Activated naive CD4-positive, alpha-beta T cell treated with anti-CD3 and anti-CD28 coated beads, Interleukin-2, amount 10 ng/mL, durations not matched to agents 7 days and 5 days (primary cell): ENCODE results near the gene RXYLT1.
A peak's percentile ranks its signal among the peaks of the same experiment; 100 is the strongest.
"Not testable (repeated sequence)": the region's sequence is repeated elsewhere in the genome, so short reads cannot be mapped to it uniquely, and the experiment has no call there.

ENCODE experiments used
- CTCF ChIA-PET: fragments of 350-600 bp; sonication (Branson Sonifier 250); formaldehyde crosslinking; loops from one replicate; lab custom pipeline; 2021; ENCODE audit warnings: antibody characterized with exemption; lab: Charles Lee
- DNase-seq: peaks from one replicate; pipeline ENCODE4 v3.0.0-alpha.2; 2020
- H3K27ac Mint-ChIP-seq: one replicate; pipeline ENCODE4 v1.8.0; 2021; ENCODE audit warnings: mild to moderate bottlenecking, moderate library complexity, mixed read lengths
- H3K27me3 Mint-ChIP-seq: one replicate; pipeline ENCODE4 v1.8.0; 2021; ENCODE audit warnings: mild to moderate bottlenecking, mixed read lengths
- H3K36me3 Mint-ChIP-seq: one replicate; pipeline ENCODE4 v1.8.0; 2021; ENCODE audit warnings: mixed read lengths
- H3K4me1 Mint-ChIP-seq: one replicate; pipeline ENCODE4 v1.8.0; 2021; ENCODE audit warnings: mixed read lengths
- H3K4me3 Mint-ChIP-seq: one replicate; pipeline ENCODE4 v1.8.0; 2021; ENCODE audit warnings: mild to moderate bottlenecking, moderate library complexity, mixed read lengths
- H3K9me3 Mint-ChIP-seq: one replicate; pipeline ENCODE4 v1.8.0; 2021; ENCODE audit warnings: mixed read lengths

RXYLT1 gene

GRCh38 chr12:63779498-63780481, at the start of gene RXYLT1:
RXYLT1 (plus strand) TSS chr12:63779909; CDS start chr12:63779961, 52 bp downstream.
- H3K36me3 Mint-ChIP-seq: peaks cover 27% of the 10 kb centered on the region
- peaks cover 33% of the 10 kb centered on the region for H3K4me1 Mint-ChIP-seq
- peak within 1 kb of the TSS; percentile 87 for H3K27ac Mint-ChIP-seq
- H3K27me3 Mint-ChIP-seq: peaks cover 4% of the 10 kb centered on the region
- CTCF ChIA-PET: no interaction called here
- H3K9me3 Mint-ChIP-seq: no peaks in the 10 kb centered on the region
- peak within 1 kb of the TSS; percentile 94 for H3K4me3 Mint-ChIP-seq
- DNase-seq: peak; percentile 86

DNA sequence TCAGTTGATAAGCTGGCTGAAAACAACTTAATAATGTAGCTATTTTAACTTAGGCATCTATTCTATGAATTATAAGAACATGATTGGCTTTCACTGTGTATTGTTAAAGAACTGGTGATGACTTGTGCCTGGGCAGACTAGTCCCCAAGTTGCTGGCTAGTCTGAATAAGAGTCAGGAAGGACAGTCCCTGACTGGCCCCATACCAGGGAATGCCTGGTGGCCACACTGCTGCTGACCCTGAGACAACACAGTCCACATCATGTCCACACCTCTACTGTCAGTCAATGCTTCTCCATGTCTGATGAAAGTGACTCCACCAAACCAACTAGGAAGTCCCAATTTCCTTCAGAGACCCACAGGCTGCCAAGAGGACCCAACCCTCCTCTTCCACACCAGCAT, 46.9 kb upstream of the RXYLT1 start:
- H3K36me3 Mint-ChIP-seq, CTCF ChIA-PET, DNase-seq, H3K4me1 Mint-ChIP-seq, H3K4me3 Mint-ChIP-seq, H3K9me3 Mint-ChIP-seq, H3K27ac Mint-ChIP-seq, H3K27me3 Mint-ChIP-seq: not testable (repeated sequence)

DNA sequence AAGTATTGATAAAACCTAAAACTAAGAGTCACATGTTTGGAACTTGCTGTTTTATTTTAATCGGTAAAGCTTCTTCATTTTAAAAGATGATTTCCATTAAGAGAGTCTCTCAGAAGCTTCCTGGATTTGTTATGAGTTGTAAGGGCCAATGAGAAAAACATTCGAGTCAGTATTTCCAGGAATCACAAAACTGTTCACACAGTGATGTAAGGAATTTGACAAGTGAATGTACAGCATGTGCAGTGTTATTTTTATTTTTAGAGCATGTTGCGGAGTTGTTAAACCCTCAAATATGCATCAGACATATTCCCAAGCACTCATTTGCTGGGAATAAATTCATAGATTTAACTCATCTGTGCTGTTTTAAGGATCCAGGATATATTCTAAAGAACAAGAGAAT, 46.1 kb upstream of the RXYLT1 start:
- H3K27ac Mint-ChIP-seq, H3K36me3 Mint-ChIP-seq, H3K9me3 Mint-ChIP-seq, H3K4me3 Mint-ChIP-seq, CTCF ChIA-PET, H3K4me1 Mint-ChIP-seq, H3K27me3 Mint-ChIP-seq, DNase-seq: not testable (repeated sequence)

DNA sequence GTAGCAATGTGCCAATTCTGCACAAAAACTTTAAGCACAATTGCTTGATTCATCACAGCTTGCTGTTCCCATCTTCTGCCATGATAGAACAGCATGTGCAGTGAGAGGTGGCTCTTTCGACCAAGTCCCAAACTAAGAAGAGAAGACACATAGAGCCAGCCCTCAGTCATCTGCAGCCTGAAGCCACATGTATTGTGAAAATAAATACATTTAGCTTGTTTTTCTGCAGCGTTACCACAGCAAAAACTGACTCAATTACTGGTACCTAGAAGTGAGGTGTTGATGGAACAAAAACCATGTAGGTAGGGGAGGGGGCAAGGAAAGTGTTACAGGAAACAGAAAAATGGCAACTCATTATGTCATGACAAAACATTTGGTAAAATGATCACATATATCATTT, 39.2 kb upstream of the RXYLT1 start:
- not testable (repeated sequence) for DNase-seq, H3K4me1 Mint-ChIP-seq, H3K4me3 Mint-ChIP-seq, H3K27ac Mint-ChIP-seq, H3K36me3 Mint-ChIP-seq, H3K9me3 Mint-ChIP-seq, H3K27me3 Mint-ChIP-seq
- CTCF ChIA-PET: interaction anchor here (1.1 kb wide), 1 partner anchor 17 kb away, joined by 3 read pairs; no protein-coding TSS in a partner anchor

- H3K36me3 Mint-ChIP-seq, H3K27ac Mint-ChIP-seq: not testable (repeated sequence)
- CTCF ChIA-PET: interaction anchor here (1.1 kb wide), 1 partner anchor 17 kb away, joined by 3 read pairs; no protein-coding TSS in a partner anchor
These were observed 38.3 kb upstream of the RXYLT1 start for GRCh38 chr12:63741431-63741830.

GRCh38 chr12:63744110-63744509, 35.6 kb upstream of the RXYLT1 start:
- H3K9me3 Mint-ChIP-seq, H3K27ac Mint-ChIP-seq, H3K4me1 Mint-ChIP-seq, H3K36me3 Mint-ChIP-seq, H3K4me3 Mint-ChIP-seq, DNase-seq, H3K27me3 Mint-ChIP-seq, CTCF ChIA-PET: not testable (repeated sequence)

More at GRCh38 chr12:63741431-63741830, 38.3 kb upstream of the RXYLT1 start:
- not testable (repeated sequence) for H3K4me1 Mint-ChIP-seq, DNase-seq, H3K27me3 Mint-ChIP-seq, H3K4me3 Mint-ChIP-seq, H3K9me3 Mint-ChIP-seq

DNA sequence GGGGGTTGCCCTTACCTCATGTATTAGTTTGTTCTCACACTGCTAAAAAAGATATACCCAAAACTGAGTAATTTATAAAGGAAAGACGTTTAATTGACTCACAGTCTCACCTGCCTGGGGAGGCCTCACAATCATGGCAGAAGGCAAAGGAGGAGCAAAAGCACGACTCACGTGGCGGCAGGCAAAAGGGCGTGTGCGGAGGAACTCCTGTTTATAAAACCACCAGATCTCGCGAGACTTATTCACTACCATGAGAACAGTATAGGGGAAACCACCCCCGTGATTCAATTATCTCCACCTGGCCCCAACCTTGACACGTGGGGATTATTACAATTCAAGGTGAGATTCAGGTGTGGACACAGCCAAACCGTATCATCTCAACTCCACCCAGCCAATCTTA, 33.2 kb upstream of the RXYLT1 start:
- H3K36me3 Mint-ChIP-seq, CTCF ChIA-PET, H3K9me3 Mint-ChIP-seq, H3K4me3 Mint-ChIP-seq, H3K27ac Mint-ChIP-seq, H3K27me3 Mint-ChIP-seq, H3K4me1 Mint-ChIP-seq, DNase-seq: not testable (repeated sequence)

DNA sequence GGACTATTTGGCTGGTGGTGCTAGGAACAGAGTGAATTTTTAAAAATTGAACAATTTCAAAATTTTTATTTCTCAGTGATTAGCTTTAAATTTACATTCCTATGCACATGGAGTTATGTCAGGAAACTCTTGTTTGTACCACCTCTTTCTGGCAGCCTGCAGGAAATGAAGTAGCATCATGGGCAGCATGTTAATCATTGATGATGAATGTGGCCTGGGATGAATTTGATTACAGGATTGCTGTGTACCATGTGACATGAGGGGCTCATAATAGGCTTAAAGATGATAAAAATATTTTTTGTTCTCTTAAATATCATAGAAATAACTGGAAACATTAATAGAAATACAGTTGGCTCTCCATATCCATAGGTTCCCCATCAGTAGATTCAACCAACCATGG, 32.6 kb upstream of the RXYLT1 start:
- DNase-seq, H3K4me1 Mint-ChIP-seq, H3K9me3 Mint-ChIP-seq, H3K36me3 Mint-ChIP-seq, CTCF ChIA-PET, H3K27me3 Mint-ChIP-seq, H3K4me3 Mint-ChIP-seq, H3K27ac Mint-ChIP-seq: not testable (repeated sequence)

DNA sequence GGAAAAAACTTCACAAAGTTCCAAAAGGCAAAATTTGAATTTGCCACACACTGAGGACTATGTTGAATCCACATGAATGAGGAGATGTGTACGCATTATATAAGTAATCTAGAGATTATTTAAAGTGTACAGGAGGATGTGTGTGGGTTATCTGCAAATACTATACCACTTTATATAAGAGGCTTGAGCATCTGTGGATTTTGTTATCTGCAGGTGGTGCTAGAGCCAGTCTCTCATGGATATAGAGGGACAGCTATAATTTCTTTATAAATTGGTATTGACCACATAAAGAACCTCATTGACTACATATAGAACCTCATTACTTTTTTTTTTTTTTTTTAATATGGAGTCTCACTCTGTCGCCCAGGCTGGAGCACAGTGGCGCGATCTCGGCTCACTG, 32.2 kb upstream of the RXYLT1 start:
- Mint-ChIP-seq H3K4me3 (no peak overlapping the region), H3K9me3 (no peaks in the 10 kb centered on the region), H3K27ac (no peak overlapping the region), H3K27me3 (no peaks in the 10 kb centered on the region), H3K4me1 (peaks cover 5% of the 10 kb centered on the region), H3K36me3 (no peaks in the 10 kb centered on the region)
- no peak for DNase-seq
- CTCF ChIA-PET: no interaction called here

DNA sequence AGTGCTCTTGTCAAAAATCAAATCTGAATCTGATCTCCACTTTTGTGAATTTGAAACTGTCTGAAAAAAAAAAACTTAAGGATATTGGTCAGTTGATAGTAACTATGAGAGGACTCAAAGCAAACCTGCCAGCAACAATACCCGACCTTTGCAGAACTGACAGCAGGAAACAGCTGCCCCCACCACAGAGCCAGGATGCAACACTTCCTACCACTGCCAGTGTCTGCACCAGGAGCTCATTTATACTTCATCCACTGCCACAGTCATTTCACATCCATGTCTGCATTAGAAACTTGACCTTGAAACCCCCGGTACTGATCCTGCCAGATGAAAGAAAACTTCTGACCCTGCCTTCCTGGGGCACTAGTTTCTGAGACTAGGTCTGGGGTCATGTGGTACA, 27.4 kb upstream of the RXYLT1 start:
- Mint-ChIP-seq H3K27me3 (peaks cover 5% of the 10 kb centered on the region), H3K36me3 (no peaks in the 10 kb centered on the region), H3K4me3 (no peak overlapping the region), H3K9me3 (no peaks in the 10 kb centered on the region), H3K27ac (no peak overlapping the region), H3K4me1 (peaks cover 8% of the 10 kb centered on the region)
- CTCF ChIA-PET: no interaction called here
- peak; percentile 31 for DNase-seq

DNA sequence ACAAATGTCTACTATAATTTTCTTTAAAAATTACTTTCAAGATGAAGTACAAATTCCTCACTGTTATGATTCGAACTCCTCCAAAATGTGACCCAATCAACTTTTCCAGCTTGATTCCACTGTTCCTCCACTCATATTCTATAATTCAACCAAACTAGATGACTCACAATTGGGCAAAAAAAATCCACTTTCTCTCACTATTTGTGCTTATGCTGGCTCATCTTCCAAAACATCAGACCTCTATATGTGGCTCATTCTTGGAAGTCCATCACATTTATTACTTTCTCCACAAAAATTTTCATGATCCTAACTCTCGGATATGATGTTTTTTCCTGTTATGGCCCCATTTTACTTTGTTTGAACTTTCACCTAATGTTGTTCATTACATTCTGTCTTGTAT, 26.9 kb upstream of the RXYLT1 start:
- H3K27me3 Mint-ChIP-seq: peaks cover 7% of the 10 kb centered on the region
- DNase-seq: no peak
- CTCF ChIA-PET: no interaction called here
- no peak overlapping the region for H3K27ac Mint-ChIP-seq
- no peaks in the 10 kb centered on the region for H3K9me3 Mint-ChIP-seq
- H3K36me3 Mint-ChIP-seq: no peaks in the 10 kb centered on the region
- no peak overlapping the region for H3K4me3 Mint-ChIP-seq
- H3K4me1 Mint-ChIP-seq: peaks cover 8% of the 10 kb centered on the region

- Mint-ChIP-seq H3K4me1 (peaks cover 8% of the 10 kb centered on the region), H3K4me3 (no peak overlapping the region), H3K27me3 (peaks cover 10% of the 10 kb centered on the region), H3K27ac (no peak overlapping the region), H3K36me3 (no peaks in the 10 kb centered on the region), H3K9me3 (no peaks in the 10 kb centered on the region)
- CTCF ChIA-PET: no interaction called here
- DNase-seq: no peak
These were observed 26.0 kb upstream of the RXYLT1 start for GRCh38 chr12:63753743-63754142.

DNA sequence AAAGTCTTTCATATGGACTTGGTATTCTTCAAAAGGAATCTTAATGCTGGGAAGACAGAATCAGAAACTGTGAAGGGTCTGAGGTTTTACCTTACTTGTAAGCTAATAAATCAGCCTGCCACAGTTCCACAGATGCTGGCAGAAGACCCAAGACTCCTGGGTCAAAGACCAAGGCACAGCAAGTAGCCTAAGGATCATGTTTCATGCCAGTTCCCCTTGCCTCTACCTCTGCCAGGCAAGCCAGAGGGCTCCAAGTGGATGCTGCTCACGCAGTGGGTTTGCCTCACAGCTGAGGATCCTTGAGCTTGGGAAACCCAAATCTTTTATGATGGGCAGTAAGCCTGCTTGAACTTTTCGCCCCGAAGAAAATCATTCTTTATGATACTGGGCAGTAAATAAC, 15.2 kb upstream of the RXYLT1 start:
- H3K27ac Mint-ChIP-seq: no peak overlapping the region
- peaks cover 13% of the 10 kb centered on the region for H3K27me3 Mint-ChIP-seq
- no peak overlapping the region for H3K4me3 Mint-ChIP-seq
- CTCF ChIA-PET: interaction anchor here (1.7 kb wide), 1 partner anchor 9 kb away, joined by 5 read pairs; no protein-coding TSS in a partner anchor
- H3K9me3 Mint-ChIP-seq: no peaks in the 10 kb centered on the region
- H3K4me1 Mint-ChIP-seq: no peaks in the 10 kb centered on the region
- DNase-seq: no peak
- H3K36me3 Mint-ChIP-seq: no peaks in the 10 kb centered on the region

DNA sequence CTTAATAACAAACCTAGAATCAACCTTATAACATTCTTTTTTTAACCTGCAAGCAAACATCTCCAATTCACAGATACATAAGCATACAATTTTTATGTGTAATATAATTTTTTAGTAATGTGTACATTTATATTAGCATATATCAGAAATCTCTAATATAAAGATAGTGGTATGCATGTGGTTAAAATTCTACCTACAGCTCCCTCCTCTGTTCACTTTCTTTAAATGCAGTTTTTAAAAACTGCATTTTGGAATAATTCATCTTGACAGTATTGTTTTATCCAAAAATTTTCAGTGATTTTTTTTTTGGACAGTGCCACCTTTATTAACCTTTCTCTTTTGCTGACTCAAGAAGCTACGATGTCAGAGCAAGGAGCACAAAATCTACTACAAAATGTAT, 13.2 kb upstream of the RXYLT1 start:
- H3K27me3 Mint-ChIP-seq: peaks cover 17% of the 10 kb centered on the region
- DNase-seq: no peak

DNA sequence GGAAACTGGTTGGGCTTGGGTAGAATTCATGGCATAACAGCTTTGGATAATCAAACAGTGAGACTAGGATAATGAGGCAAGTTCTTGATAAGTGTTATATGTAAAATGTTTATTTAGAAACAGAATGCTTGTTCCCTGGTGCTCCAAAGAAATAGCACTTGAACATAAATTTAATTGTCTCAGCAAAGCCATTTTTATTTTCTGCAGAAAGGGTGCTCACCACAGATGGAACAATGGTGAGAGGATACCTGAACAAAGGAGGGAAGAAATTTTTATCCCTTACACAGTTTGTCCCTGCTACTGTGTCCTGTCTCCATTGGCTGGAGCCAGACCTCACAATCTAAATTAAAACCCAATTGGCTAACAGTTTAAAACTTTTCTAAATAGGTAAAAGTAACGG, 9.3 kb upstream of the RXYLT1 start:
- no peaks in the 10 kb centered on the region for H3K36me3 Mint-ChIP-seq

More for the DNA sequence above, 13.2 kb upstream of the RXYLT1 start:
- CTCF ChIA-PET: no interaction called here
- no peak overlapping the region for H3K27ac Mint-ChIP-seq
- H3K9me3 Mint-ChIP-seq: peaks cover 6% of the 10 kb centered on the region
- H3K4me3 Mint-ChIP-seq: no peak overlapping the region
- no peaks in the 10 kb centered on the region for H3K4me1 Mint-ChIP-seq
- no peaks in the 10 kb centered on the region for H3K36me3 Mint-ChIP-seq

More for the DNA sequence above, 9.3 kb upstream of the RXYLT1 start:
- Mint-ChIP-seq H3K4me3 (no peak overlapping the region), H3K4me1 (no peaks in the 10 kb centered on the region), H3K27me3 (peaks cover 21% of the 10 kb centered on the region), H3K27ac (no peak overlapping the region), H3K9me3 (peaks cover 6% of the 10 kb centered on the region)
- CTCF ChIA-PET: no interaction called here
- DNase-seq: no peak
